Panc1 (cell line): ENCODE measurements around the gene LAMC3. TPM values are rescaled to one million over a fixed set of nuclear protein-coding genes. Genes with fewer than 3 reads are reported as not detected.

Source experiments
- ATAC-seq: fragments of 200-7000 bp; cut with Tn5 transposase; 2 replicates; pipeline ENCODE4 v1.9.1; 2020; ENCODE audit warnings: mild to moderate bottlenecking, moderate library complexity
- BruUV-seq: library from RNA; stranded (reverse); fragments of 400-500 nt; replicated peaks from 2 replicates; lab custom pipeline; 2021; lab: Mats Ljungman, UMichigan
- CTCF ChIA-PET: fragments of 300-600 bp; sonication (Branson Sonifier 250); formaldehyde crosslinking; loops from one replicate; lab custom pipeline; 2022; ENCODE audit warnings: antibody characterized with exemption; lab: Charles Lee
- POLR2A ChIA-PET: fragments of 300-600 bp; sonication (Branson Sonifier 250); formaldehyde crosslinking; loops from one replicate; lab custom pipeline; 2022; ENCODE audit warnings: antibody characterized with exemption; lab: Charles Lee
- DNase-seq: peaks from one replicate; pipeline ENCODE4 v3.0.0-alpha.2; 2010; ENCODE audit warnings: low read depth, low spot score
- H3K27ac ChIP-seq: 2 replicates; pipeline ENCODE4 v1.5.1; 2011; ENCODE audit warnings: mild to moderate bottlenecking, low read length, inconsistent platforms
- H3K27me3 ChIP-seq: fragments of 200-500 bp; sonication (Bioruptor generic); 2 replicates; pipeline ENCODE4 v1.6.0; 2014; ENCODE audit warnings: low read length, inconsistent platforms; ENCODE audit not compliant: control insufficient read depth, insufficient read depth
- H3K36me3 ChIP-seq: fragments of 200-500 bp; sonication (Bioruptor generic); 2 replicates; pipeline ENCODE4 v1.5.1; 2014; ENCODE audit warnings: inconsistent platforms, mild to moderate bottlenecking, low read length, moderate library complexity; ENCODE audit not compliant: control insufficient read depth, insufficient read depth
- H3K4me1 ChIP-seq: 2 replicates; pipeline ENCODE4 v1.5.1; 2011; ENCODE audit warnings: inconsistent platforms, mild to moderate bottlenecking, low read length, moderate library complexity; ENCODE audit not compliant: control insufficient read depth, insufficient read depth
- H3K4me3 ChIP-seq, 2 experiments: 2 replicates each; pipeline ENCODE4 v1.5.1; 2011 to 2012; ENCODE audit warnings: low read depth in 2 of 2, low read length in 2 of 2, mild to moderate bottlenecking in 2 of 2, inconsistent platforms in 1 of 2, moderate library complexity in 1 of 2
- H3K9me3 ChIP-seq: fragments of 200-500 bp; sonication (Bioruptor generic); 2 replicates; pipeline ENCODE4 v1.5.1; 2014; ENCODE audit warnings: low read depth, mild to moderate bottlenecking, inconsistent platforms, low read length, moderate library complexity; ENCODE audit not compliant: control insufficient read depth, insufficient read depth
- POLR2AphosphoS5 ChIP-seq: IDR thresholded peaks from 2 replicates; pipeline ENCODE4 v1.6.1; 2012; ENCODE audit warnings: mild to moderate bottlenecking, low read depth, low read length, moderate library complexity
- SIN3A ChIP-seq: IDR thresholded peaks from 2 replicates; pipeline ENCODE4 v1.6.1; 2012; ENCODE audit warnings: low read depth, mild to moderate bottlenecking, low read length, moderate library complexity, borderline replicate concordance; ENCODE audit not compliant: insufficient read depth
- TCF7L2 ChIP-seq: IDR thresholded peaks from 2 replicates; pipeline ENCODE4 v1.6.1; 2011; ENCODE audit warnings: mild to moderate bottlenecking, low read depth, low read length, inconsistent platforms
- in situ Hi-C: cut with HindIII; loops from 2 replicates; pipeline ENCODE4 v1.10.0; 2016; ENCODE audit warnings: low sequenced_read_pairs, low pct_unique_long_range_greater_than_20kb
- intact Hi-C: fragments of 100-400 bp; cut with micrococcal nuclease; formaldehyde crosslinking; loops from one replicate; pipeline ENCODE4 v1.10.0; 2022; ENCODE audit not compliant: unreplicated experiment
- total RNA-seq: library from RNA; stranded (reverse); gene quantifications from one replicate; pipeline ENCODE4 v1.2.1, GENCODE V29; 2021; ENCODE audit not compliant: unreplicated experiment
- TF ChIP-seq, protein P1 (sequence below): fragments of 450-650 bp; IDR thresholded peaks from 2 replicates; pipeline ENCODE4 v1.5.1; 2017; ENCODE audit warnings: mild to moderate bottlenecking
- TF ChIP-seq, protein P2 (sequence below), 2 experiments: IDR thresholded peaks; 2 replicates each; pipeline ENCODE4 v1.6.1; 2011 to 2012; ENCODE audit warnings: low read depth in 2 of 2, control low read depth in 1 of 2, low read length in 1 of 2, mild to moderate bottlenecking in 1 of 2, moderate library complexity in 1 of 2; ENCODE audit not compliant: insufficient read depth in 1 of 2

LAMC3 gene
- total RNA-seq, 1 experiment from 2014 or later = 16.4 TPM

DNA sequence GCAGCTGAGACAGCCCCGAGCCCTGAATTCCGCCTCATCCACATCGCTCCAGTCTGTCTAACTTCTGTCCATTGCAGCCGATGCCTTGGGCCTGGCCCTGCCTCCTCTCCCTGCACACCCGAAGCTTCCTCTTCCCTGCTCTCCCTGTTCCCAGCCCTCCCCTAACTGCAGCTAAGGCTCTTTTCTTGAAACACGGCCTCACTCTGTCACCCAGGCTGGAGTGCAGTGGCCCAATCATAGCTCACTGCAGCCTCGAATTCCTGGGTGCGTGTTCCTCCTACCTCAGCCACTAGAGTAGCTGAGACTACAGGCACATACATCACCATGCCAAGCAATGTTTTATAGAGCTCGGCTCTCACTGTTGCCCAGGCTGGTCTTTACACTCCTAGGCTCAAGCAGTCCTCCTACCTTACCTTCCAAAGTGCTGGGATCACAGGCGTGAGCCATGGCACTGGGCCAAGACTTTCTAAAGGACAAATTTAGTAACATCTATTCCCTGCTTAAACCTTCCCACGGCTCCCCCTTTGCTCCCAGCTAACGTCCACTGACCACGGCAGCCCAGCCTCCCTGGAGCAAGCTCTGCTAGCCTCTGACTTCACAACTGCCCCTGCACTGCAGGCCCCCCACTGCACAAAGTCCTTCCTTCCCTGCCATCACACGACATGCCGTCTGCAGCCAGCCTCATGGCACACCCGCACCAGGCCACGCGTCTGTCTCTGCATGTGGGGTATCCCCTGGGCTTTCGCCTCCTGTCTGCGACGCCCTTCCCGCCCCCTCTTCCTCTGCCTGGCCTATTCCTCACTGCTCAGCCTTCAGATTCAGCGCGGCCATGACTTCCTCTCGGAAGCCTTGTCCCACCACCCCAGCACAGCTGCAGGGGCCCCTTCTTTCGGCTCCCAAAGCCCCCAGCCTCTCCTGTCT lies 28.6 kb downstream of the LAMC3 start:
- ATAC-seq = 0 out of 2 replicates have a peak, but pooled peaks have one; percentile 51
- no peak for DNase-seq
- BruUV-seq = no TSS peak
- Histone ChIP-seq H3K4me1 (no peaks in the 10 kb centered on the region), H3K36me3 (no peaks in the 10 kb centered on the region), H3K9me3 (no peaks in the 10 kb centered on the region), H3K4me3 (no peak overlapping the region), H3K27ac (no peak overlapping the region), H3K27me3 (no peaks in the 10 kb centered on the region)
- ChIA-PET POLR2A (no interaction called here), CTCF (interaction anchor here (0.5 to 1.3 kb wide), 2 partner anchors 8 to 221 kb away, joined by 3 to 17 read pairs; no protein-coding TSS in a partner anchor)
- intact Hi-C loops (no loop called here), in situ Hi-C loops (no loop called here)
- TF ChIP-seq, protein P1, sequence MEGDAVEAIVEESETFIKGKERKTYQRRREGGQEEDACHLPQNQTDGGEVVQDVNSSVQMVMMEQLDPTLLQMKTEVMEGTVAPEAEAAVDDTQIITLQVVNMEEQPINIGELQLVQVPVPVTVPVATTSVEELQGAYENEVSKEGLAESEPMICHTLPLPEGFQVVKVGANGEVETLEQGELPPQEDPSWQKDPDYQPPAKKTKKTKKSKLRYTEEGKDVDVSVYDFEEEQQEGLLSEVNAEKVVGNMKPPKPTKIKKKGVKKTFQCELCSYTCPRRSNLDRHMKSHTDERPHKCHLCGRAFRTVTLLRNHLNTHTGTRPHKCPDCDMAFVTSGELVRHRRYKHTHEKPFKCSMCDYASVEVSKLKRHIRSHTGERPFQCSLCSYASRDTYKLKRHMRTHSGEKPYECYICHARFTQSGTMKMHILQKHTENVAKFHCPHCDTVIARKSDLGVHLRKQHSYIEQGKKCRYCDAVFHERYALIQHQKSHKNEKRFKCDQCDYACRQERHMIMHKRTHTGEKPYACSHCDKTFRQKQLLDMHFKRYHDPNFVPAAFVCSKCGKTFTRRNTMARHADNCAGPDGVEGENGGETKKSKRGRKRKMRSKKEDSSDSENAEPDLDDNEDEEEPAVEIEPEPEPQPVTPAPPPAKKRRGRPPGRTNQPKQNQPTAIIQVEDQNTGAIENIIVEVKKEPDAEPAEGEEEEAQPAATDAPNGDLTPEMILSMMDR = no peak
- TF ChIP-seq, protein P2, sequence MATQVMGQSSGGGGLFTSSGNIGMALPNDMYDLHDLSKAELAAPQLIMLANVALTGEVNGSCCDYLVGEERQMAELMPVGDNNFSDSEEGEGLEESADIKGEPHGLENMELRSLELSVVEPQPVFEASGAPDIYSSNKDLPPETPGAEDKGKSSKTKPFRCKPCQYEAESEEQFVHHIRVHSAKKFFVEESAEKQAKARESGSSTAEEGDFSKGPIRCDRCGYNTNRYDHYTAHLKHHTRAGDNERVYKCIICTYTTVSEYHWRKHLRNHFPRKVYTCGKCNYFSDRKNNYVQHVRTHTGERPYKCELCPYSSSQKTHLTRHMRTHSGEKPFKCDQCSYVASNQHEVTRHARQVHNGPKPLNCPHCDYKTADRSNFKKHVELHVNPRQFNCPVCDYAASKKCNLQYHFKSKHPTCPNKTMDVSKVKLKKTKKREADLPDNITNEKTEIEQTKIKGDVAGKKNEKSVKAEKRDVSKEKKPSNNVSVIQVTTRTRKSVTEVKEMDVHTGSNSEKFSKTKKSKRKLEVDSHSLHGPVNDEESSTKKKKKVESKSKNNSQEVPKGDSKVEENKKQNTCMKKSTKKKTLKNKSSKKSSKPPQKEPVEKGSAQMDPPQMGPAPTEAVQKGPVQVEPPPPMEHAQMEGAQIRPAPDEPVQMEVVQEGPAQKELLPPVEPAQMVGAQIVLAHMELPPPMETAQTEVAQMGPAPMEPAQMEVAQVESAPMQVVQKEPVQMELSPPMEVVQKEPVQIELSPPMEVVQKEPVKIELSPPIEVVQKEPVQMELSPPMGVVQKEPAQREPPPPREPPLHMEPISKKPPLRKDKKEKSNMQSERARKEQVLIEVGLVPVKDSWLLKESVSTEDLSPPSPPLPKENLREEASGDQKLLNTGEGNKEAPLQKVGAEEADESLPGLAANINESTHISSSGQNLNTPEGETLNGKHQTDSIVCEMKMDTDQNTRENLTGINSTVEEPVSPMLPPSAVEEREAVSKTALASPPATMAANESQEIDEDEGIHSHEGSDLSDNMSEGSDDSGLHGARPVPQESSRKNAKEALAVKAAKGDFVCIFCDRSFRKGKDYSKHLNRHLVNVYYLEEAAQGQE (IDR thresholded peaks at IDR 0.05; ENCODE audit: insufficient read depth in 1 of 2, low read depth in 2 of 2, low read length in 1 of 2) = no peak
- TF ChIP-seq TCF7L2 = no peak
- no peak for TF ChIP-seq SIN3A
- no peak for TF ChIP-seq POLR2AphosphoS5

DNA sequence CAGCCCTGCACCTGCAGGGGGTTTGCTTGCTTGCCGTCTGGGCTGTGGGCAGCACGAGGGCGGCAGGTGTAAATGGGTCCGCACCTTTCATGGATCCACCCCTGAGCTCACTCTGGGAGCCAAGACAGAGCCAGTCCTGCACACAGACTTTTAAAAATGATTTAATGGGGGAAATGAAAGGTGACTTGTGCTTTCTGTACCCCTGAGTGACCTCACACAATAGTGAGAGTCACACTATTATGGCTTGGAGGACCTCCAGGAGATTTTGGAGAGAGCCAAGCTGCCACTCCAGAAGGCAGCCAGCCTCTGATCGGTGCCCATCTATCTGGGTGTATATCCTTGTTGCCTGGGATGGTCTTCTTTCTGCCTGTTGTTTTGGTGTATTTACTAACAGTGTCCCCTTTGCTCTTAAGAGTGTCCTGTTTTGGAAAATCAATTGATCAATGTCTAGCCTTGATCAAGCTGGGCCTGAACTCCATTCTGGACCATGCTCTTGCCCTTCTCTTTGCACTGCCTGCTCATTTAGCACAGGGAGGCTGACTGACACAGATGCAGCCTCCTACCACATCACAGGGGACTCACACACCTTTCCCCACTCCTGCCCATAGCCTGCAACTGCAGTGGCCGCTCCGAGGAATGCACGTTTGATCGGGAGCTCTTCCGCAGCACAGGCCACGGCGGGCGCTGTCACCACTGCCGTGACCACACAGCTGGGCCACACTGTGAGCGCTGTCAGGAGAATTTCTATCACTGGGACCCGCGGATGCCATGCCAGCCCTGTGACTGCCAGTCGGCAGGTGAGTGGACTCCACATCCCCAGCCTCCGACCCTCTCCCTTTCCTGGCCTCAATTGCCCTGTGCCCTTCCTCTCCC lies 29.5 kb downstream of the LAMC3 start:
- Histone ChIP-seq H3K4me3 (no peak overlapping the region), H3K36me3 (no peaks in the 10 kb centered on the region), H3K27me3 (no peaks in the 10 kb centered on the region), H3K9me3 (no peaks in the 10 kb centered on the region), H3K4me1 (no peaks in the 10 kb centered on the region), H3K27ac (no peak overlapping the region)
- ChIA-PET CTCF (no interaction called here), POLR2A (no interaction called here)
- ATAC-seq = no peak
- in situ Hi-C loops = no loop called here
- TF ChIP-seq, protein P1 = no peak
- TF ChIP-seq POLR2AphosphoS5 (no peak), TCF7L2 (no peak), SIN3A (no peak)
- TF ChIP-seq, protein P2 (IDR thresholded peaks at IDR 0.05; ENCODE audit: insufficient read depth in 1 of 2, low read depth in 2 of 2, low read length in 1 of 2) = no peak
- intact Hi-C loops = no loop called here
- BruUV-seq = no TSS peak
- no peak for DNase-seq
